GM21515 (cell line): ENCODE results near the gene IST1.
"Not testable (repeated sequence)": the region's sequence is repeated elsewhere in the genome, so short reads cannot be mapped to it uniquely, and the experiment has no call there.

ENCODE experiments used
- ATAC-seq: cut with Tn5 transposase; IDR thresholded peaks from one replicate; pipeline ENCODE4 v1.9.1; 2021; ENCODE audit not compliant: unreplicated experiment

IST1 gene

GRCh38 chr16:71880176-71880575, 15.2 kb upstream of the IST1 start:
- ATAC-seq = no peak

DNA sequence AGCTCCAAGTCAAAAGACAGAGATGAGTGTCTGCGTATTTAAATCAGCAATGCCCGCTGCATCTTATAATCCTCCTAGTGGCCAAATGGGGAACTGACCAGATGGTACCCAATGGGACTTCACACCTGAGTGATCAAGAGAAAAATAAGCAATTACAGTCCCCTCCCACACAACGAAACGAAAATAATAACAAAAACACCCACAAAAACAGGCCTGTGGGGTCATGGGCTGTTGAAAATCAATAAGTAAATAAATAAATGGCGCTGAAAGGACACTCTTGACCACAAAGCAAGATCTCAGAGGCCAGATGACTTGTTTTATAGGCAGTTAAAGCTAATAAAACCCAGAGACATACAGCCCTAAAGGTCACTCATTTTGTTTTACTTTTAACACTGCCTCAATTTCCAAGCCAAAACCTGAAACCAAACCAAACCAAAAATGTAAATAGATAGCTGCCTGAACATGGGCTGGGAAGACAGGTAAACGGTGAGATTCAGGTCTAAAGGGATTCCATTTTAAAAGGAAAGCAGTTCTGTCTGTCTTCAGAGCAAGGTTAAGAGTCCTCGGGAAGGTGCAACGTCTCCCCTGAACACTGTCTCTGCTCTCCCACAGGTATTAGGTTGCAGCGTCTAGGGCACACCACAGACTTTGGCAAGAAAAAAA, 12.7 kb upstream of the IST1 start:
- ATAC-seq = peak; percentile 42

DNA sequence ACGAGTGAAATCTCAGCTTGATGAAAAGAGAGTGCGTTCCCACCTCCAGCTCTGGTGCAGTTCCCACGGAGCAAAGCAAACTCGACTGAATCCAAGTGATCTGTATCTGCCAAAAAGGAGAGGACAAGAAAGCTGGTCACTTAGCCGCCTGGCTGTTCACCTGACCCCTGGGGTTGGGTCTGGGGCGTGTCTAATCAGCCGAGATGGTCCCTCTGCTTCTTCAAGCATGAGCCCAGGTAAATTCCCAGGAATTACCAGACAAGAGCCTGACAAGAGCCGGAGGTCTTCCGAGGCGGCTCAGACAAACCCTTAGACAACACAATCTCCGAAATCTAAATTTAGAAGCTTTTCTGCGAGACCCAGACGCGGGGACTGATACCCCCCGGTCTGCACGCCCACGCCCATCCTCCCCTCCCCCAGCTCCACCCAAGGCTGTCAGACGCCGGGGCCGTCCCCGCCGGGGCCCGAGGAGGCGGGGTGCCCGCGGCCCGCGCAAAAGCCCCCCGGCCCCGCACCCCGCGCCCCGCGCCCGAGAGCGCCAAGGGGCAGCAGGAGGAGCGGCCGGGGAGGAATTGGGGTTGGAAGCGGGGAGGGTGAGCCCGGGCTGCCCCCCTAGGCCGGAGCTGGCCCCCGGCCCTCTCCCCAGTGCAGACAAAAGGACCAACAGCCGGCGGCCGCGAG, 12.0 kb upstream of the IST1 start:
- ATAC-seq = peak; percentile 46

GRCh38 chr16:71883849-71884638, 11.3 kb upstream of the IST1 start, which contains the start of gene ZNF821:
Gene ZNF821 (minus strand): TSS chr16:71884182. CDS start chr16:71879946, 4,236 bp downstream.
- ATAC-seq = peak; percentile 47

DNA sequence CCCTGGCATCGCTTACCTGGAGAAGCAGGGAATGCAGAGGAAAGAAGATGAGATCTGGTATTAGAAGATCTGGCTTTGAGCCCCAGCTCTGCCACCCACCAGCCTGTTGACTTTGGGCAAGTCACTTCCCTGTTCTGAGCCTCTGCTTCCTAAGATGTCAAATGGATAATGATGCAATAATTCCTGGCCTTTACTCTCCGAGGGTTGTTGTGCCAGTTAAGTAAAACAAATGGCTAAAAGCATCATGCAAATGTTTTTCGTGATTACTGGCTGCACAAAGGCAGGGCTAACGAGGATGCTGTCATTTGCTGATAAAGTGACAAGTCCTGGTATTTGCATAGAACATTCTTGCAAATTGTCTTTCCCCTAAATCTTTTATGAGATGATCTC, 10.1 kb upstream of the IST1 start:
- ATAC-seq = no peak

GRCh38 chr16:71889147-71889546, 6.2 kb upstream of the IST1 start:
- no peak for ATAC-seq

GRCh38 chr16:71893888-71894228, 1.5 kb upstream of the IST1 start:
- ATAC-seq = no peak

DNA sequence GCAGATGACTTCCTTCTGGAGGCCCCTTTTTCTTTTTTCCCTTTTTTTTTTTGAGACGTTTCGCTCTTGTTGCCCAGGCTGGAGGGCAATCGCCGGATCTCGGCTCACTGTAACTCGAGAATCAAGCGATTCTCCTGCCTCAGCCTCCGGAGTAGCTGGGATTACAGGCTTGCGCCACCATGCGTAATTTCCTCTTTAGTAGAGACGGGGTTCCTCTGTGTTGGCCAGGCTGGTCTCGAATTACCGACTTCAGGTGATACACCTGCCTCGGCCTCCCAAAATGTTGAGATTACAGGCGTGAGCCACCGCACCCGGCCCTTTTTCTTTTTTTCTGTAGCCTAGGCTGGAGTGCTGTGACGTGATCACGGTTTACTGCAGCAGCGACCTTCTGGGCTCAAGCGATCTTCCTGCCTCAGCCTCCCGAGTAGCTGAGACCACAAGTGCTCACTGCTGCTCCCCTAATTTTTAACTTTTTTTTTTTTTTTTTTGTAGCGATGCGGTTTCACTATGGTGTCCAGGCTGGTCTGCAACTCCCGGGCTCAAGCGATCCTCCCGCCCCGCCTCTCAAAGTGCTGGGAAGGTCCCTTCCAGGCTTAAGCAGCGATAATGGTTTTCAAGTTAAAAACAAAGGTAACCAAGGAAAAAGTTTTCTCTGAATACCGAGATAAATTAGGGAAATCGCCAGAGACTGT, 956 bp upstream of the IST1 start:
- ATAC-seq = no peak

DNA sequence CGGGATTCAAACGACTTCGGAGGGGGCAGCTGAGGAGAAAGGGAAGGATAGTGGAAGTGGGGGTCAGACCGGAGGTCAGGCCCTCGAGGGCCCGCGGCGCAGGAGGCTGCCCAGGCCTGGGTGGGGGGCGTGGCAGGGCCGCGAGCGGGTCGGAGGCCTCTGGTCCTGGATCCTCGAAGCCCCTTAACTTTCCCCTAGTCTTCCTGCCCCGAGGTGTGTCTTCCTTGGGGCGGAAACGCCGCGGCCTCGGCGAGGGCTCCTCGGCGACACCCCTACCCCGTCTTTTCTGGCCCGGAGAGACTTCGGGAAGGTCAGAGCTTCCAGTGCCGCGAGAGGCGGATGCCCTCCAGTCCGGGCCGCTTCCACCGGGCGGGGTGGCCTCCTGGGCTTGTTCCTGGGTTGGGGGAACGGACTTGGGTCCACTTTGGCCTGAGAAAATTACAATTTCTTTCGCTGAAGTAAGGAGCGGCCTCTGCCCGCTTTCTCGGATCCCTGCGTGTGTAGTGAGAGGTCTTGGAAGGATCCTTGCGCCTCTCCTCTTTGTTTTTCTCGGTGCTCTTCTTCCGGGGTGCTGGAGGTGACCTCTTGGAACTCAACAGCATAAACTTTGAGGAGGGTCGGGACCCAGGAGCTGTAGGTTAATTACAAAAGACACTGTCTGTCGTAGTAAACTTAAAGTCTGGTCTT, 491 bp downstream of the IST1 start:
- peak; percentile 29 for ATAC-seq

DNA sequence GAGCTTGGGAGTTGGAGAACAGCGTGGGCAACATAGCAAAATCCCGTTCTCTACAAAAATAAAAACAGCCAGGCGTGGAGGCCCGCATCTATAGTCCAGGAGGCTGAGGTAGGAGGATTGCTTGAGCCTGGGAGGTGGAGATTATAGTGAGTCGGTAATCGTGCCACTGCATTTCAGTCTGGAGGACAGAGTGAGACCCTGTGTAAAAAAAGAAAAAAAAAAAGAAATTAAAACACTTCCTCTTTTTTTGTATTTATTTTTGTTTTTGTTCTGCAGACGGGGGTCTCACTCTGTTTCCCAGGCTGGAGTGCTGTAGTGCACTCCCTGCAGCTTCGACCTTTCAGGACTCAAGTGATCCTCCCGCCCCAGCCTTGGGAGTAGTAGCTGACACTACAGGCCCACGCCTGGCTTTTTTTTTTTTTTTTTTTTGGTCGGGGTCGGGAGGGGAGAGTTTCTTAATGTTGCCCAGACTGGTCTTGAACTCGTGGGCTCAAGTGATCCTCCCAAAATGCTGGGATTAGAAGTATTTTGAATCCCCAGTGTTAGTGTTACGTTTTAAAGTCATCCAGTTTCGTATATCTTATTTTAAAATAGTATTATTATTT, 1.5 kb downstream of the IST1 start:
- ATAC-seq = no peak

- no peak for ATAC-seq
These were observed 3.8 kb downstream of the IST1 start for GRCh38 chr16:71899171-71899570.

DNA sequence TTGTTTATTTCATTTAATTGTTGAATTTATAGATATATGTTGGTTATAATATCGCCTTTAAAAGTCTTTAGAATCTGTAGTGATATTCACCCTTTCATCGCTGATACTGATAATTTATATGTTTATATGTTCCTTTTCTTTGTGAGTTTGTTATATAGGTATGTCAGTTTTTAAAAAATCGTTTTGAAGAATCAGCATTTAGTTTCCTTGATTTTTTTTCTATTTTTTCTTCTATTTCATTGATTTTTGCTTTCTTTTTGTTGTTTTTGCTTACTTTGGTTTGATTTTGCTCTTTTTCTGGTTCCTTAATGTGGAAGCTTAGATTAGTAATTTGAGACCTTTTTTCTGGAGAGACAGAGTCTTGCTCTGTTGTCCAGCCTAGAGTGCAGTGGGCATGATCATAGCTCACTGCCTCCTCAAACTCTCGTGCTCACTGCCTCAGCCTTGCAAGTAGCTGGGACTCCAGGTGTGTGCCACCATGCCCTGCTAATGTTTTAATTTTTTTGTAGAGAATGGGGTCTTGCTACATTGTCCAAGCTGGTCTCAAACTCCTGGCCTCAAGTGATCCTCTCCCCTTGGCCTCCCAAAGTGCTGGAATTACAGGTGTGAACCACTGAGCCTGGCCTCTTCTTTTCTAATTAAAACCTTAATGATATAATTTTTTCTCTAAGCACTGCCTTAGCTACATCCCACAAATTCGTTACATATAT, 7.5 kb downstream of the IST1 start:
- no peak for ATAC-seq

GRCh38 chr16:71903608-71904007, 8.3 kb downstream of the IST1 start:
- no peak for ATAC-seq

GRCh38 chr16:71904239-71904638, 8.9 kb downstream of the IST1 start:
- no peak for ATAC-seq

DNA sequence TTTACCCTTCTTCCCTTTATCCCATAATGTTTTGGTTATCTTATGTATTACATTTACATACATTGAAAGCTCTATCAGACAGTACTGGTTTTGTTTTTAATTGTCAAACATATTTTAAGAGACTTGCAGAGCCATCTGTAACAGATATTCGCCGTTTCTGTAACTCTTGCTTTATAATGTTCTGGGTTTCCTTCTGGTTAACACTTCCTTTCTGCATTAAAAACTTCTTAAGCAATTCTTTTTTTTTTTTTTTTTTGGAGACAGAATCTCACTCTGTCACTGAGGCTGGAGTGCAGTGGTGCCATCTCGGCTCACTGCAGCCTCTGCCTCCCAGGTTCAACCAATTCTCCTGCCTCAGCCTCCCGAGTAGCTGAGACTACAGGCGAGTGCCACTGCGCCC, 10.4 kb downstream of the IST1 start:
- not testable (repeated sequence) for ATAC-seq

DNA sequence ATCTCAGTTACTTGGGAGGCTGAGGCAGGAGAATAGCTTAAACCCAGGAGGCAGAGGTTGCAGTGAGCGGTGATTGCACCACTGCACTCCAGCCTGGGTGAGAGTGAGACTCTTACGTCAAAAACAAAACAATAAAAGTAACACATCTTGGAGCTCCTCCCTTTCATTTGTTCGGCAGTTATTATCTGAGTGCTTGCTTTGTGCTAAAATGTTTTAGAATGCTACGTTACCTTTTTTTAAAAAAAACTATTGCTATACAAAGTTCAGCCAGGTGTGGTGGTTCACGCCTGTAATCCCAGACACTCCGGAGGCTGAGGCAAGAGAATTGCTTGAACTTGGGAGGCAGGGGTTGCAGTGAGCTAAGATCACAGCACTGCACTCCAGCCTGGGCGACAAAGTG, 15.8 kb downstream of the IST1 start:
- ATAC-seq = no peak

- ATAC-seq = no peak
These were observed 17.4 kb downstream of the IST1 start for GRCh38 chr16:71912534-71913275.

DNA sequence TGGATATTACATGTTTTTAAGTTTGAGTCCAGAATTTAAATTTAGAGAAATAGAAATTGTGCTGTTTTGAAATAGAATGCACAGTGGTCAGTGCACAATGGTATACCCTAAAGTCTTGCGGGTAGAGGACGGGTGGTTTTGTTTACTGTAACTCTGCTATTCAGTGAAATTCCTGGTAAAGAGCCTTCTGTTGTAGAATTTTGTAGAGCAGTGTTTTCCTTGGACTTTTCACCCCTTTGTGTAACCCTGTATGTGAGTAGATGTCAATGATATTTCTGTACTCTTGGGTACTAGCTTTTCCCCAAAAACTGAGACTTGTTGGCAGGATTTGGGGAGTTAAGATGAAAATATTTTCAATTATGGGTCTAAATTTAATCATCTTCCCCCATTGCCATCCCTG, 19.5 kb downstream of the IST1 start:
- no peak for ATAC-seq

DNA sequence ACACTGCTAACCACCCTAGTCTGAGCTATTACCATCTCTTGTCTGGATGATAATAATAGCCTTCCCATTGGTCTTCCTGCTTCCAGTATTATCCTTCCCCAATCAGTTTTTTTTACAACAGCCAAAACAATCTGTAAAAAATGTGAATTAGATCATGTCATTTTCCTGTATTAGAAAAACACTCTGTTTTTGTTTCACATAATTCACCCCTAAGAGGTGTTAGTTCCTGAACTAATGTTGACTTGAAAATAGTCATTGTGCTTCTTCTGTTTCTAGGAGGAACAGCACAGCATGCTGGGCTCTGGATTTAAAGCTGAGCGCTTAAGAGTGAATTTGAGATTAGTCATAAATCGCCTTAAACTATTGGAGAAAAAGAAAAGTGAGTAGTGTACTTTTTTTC, 20.0 kb downstream of the IST1 start:
- no peak for ATAC-seq
